ENCODE data around the gene PILRA.
"Not testable (repeated sequence)": the region's sequence is repeated elsewhere in the genome, so short reads cannot be mapped to it uniquely, and the experiment has no call there.

The PILRA gene

DNA sequence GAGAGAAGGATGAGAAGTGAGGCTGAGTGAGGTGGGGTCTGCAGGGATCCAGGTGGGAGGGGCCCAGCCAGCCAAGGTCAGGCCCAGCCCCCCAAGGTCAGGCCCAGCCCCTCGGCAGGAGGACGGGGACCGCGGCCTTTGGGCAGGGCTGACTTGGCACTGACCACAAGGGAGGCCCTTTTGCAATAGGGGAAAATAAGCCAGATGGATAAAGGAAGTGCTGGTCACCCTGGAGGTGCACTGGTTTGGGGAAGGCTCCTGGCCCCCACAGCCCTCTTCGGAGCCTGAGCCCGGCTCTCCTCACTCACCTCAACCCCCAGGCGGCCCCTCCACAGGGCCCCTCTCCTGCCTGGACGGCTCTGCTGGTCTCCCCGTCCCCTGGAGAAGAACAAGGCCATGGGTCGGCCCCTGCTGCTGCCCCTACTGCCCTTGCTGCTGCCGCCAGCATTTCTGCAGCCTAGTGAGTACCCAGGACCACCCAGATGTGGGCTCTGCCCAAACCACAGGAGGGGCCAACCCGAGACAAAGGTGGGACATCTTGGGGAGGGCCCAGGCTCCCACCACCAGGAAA, at the start of gene PILRA:
PILRA (plus strand) TSS at position 227 of the 571 bp plus-strand sequence; CDS start at position 397, 170 bp downstream.
- DNase-seq (ENCODE audit: low read depth in 2 of 2, low spot score in 1 of 2): no peak

DNA sequence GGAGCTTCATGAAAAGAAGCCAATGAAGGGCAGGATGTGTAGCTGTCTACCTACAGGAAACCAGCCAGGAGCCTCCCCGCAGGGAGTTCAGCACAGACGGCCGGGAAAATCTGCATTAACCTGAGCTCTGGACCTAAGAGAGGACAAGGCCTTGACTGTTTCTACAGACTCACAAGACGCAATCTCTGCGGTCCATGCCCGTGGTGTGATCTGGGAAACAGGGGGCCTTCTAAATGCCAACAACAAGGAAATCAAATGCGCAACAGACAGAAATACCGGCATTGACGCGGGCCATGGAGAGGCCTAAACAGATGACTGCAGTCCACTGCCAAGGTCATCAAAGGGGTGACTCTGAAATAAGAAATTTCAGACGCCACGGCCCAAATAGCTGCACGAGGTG, 49.1 kb upstream of the PILRA start:
- not testable (repeated sequence) for DNase-seq (ENCODE audit: low read depth in 2 of 2, low spot score in 1 of 2)

- not testable (repeated sequence) for DNase-seq (ENCODE audit: low read depth in 2 of 2, low spot score in 1 of 2)
These were observed 47.6 kb upstream of the PILRA start for GRCh38 chr7:100325671-100326070.

DNA sequence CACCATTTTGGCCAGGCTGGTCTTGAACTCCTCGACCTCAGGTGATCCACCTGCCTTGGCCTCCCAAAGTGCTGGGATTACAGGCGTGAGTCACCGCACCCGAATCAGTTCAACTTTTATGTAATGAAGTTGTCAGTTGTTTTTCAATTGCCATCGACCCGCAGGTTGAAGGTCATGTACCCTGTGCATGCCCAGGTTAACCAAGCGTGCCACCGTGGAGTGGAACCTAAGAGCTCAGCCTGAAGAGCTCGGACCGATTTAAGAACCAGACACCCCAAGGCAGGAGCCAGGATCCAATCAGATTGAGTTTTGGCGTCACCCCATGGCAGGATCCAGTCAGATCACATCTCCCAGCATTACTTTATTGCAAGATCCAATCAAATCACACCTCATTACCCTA, 46.4 kb upstream of the PILRA start:
- not testable (repeated sequence) for DNase-seq (ENCODE audit: low read depth in 2 of 2, low spot score in 1 of 2)

DNA sequence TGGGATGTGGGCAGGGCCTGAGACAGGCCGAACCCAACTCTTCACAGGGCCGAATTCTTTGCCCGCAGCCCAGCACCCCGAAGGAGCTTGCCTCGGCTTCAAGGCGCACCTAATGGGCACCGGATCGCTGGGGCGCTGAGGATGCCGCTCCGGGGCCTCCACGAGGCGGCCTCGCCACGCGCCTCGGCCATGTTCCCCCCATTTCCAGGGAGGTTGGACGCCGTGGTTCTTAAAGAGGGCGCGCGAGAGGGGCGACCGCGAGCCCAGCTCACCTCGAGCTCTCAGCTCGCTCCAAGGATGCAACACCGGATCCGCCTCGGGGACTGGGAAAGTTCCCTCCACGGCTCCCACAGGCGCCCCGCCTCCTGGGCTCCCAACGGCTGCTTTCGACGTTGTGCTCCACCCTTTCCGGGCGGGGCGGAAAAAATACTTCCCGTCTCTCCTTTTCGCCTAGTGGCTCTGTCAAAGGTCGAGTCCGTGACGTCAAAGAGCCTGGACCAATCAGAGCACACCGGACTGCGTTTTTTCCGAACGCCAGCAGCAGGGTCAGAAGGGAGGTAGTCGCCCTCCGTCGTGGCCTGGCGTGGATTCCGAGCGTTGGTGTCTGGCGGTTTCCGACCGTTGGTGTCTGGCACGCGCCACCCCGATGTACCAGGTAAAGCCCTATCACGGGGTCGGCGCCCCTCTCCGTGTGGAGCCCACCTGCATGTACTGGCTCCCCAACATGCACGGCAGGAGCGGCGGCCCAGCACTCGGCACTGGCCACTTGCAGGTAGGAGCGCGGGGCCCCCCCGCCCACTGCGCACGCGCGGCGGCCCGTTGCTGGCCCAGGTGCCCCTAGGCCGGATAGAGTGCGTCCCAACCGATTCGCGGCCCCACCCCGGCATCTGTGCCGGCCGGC, 37.5 kb upstream of the PILRA start:
- DNase-seq (ENCODE audit: low read depth in 2 of 2, low spot score in 1 of 2): peak; percentile 59 to 72

GRCh38 chr7:100338083-100338696, 35.1 kb upstream of the PILRA start:
- DNase-seq (ENCODE audit: low read depth in 2 of 2, low spot score in 1 of 2): not testable (repeated sequence)

- not testable (repeated sequence) for DNase-seq (ENCODE audit: low read depth in 2 of 2, low spot score in 1 of 2)
These were observed 32.0 kb upstream of the PILRA start for GRCh38 chr7:100341286-100341685.

GRCh38 chr7:100342765-100343164, 30.5 kb upstream of the PILRA start:
- no peak for DNase-seq (ENCODE audit: low read depth in 2 of 2, low spot score in 1 of 2)

DNA sequence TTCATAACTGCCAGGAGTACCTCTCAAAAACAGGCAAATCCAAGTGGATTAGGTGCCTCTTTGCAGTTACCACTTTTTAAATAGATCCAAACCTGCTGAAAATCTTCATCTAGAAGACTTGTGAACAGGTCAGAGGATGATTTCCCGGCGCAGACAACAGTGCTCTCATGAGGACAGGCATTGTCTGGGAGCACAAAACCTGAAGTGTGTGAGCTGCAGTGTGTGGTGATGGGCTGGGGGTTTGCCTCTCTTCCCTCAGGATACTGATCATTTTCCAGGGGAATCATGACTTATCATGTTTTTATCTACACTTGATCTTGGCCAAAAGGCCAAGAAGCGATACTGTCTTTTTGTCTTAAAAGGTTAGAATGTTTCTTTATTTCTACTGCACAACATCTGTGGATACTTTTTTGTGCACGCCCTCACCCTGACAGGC, 29.1 kb upstream of the PILRA start:
- DNase-seq (ENCODE audit: low read depth in 2 of 2, low spot score in 1 of 2): not testable (repeated sequence)

DNA sequence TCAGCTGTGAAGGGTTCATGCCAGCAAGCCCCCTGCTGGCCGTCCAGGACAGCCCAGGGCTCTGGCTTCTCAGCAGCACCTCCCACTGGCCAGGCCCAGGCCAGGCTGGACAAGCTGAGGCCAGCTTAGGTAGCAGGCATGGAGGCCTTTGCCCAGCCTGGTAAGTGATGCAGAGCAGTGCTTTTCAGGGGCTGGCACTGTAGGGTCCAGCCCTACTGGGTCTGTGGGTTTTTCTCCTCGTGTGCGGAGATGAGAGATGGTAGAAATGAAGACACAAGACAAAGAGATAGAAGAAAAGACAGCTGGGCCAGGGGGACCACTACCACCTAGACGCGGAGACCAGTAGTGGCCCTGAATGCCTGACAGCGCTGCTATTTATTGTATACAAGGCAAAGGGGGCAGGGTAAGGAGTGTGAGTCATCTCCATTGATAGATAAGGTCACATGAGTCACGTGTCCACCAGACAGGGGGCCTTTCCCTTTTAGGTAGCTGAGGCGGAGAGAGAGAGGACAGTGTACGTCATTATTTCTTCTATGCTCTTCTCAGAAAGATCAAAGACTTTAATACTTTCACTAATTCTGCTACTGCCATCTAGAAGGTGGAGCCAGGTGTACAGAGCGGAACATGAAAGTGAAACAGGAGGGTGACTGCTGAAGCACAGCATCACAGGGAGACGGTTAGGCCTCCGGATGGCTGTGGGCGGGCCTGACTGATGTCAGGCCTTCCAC, 28.6 kb upstream of the PILRA start:
- DNase-seq (ENCODE audit: low read depth in 2 of 2, low spot score in 1 of 2): peak; percentile 38 to 60

GRCh38 chr7:100345288-100345672, 28.0 kb upstream of the PILRA start:
- peak in 1 of 2 donors; percentile 62 for DNase-seq (ENCODE audit: low read depth in 2 of 2, low spot score in 1 of 2)

DNA sequence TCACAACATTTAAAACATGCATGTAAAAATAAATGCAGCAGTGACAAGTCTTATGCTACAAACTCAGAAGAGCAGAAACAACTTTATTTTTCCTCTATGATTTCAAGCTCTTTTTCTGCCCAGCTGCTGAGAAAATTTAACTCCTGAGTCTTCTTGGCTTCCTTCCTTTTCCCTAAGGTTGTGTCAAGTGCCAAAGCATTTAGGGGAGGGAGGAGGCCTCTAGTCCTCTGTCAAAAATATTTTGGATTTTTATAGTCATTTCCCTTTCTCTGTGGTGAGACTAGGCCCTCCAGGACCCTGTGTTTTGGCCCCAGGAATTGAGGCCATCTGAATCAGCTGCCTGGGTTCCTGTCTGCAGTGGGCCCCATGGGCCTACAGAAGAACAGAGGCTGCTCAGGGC, 26.4 kb upstream of the PILRA start:
- DNase-seq (ENCODE audit: low read depth in 2 of 2, low spot score in 1 of 2): no peak

GRCh38 chr7:100348805-100349204, 24.5 kb upstream of the PILRA start:
- DNase-seq (ENCODE audit: low read depth in 2 of 2, low spot score in 1 of 2): no peak

DNA sequence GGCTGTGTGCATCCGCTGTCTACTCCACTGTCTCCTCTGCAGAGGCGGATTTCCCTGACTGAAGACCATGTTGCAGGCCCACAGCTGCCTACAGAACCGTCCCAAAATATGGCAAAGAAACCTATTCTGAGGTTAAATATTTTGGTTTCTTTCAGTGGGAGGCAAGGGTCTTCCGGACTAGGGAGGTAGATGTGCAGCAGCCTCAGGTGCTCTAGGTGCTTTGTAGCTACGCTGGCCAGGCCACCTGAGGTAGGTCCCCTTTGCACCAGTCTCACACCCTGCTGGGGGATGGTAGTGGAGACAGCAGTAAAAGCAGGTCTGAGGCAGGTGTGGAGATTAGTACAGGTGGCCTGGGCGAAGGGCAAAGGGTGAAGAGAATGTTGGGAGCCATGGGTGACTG, 23.5 kb upstream of the PILRA start:
- no peak for DNase-seq (ENCODE audit: low read depth in 2 of 2, low spot score in 1 of 2)

- DNase-seq (ENCODE audit: low read depth in 2 of 2, low spot score in 1 of 2): no peak
These were observed 21.6 kb upstream of the PILRA start for GRCh38 chr7:100351657-100352058.

DNA sequence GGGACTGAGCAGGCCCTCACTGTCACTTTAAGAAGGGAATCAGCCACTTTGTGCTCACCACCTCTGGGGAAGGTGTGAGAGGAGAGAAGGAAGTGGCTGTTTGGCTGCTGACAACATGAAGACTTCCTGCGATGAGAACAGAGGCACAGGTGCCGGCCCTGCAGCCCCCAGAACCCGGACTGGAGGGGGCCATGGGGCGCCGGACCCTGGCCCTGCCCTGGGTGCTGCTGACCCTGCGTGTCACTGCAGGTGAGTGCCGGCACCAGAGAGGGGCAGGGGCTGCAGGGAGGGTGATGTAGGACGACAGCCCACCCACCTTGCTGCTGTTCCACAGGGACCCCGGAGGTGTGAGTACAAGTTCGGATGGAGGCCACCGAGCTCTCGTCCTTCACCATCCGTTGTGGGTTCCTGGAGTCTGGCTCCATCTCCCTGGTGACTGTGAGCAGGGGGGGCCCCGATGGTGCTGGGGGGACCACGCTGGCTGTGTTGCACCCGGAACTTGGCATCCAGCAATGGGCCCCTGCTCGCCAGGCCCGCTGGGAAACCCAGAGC, 21.0 kb upstream of the PILRA start:
- not testable (repeated sequence) for DNase-seq (ENCODE audit: low read depth in 2 of 2, low spot score in 1 of 2)

DNA sequence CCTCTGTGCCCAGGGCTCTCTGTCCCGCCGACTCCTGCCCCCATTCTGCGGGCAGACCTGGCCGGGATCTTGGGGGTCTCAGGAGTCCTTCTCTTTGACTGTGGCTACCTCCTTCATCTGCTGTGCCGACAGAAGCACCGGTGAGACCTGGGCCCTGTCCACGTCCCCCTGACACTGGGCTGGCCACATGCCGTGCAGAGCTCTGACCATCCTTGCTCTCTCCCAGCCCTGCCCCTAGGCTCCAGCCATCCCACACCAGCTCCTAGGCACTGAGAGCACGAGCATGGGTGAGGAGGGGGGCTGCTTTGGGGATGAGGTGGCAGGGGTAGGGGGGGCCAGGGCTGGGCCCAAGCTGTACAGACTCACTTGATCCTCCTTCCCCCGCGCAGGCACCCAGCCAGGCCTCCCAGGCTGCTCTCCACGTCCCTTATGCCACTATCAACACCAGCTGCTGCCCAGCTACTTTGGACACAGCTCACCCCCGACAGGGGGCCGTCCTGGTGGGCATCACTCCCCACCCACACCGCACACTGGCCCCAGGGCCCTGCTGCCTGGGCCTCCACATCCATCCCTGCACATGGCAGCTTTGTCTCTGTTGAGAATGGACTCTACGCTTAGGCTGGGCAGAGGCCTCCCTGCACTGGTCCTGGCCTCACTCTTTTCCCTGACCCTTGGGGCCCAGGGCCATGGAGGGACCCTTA, 20.2 kb upstream of the PILRA start:
- no peak for DNase-seq (ENCODE audit: low read depth in 2 of 2, low spot score in 1 of 2)

DNA sequence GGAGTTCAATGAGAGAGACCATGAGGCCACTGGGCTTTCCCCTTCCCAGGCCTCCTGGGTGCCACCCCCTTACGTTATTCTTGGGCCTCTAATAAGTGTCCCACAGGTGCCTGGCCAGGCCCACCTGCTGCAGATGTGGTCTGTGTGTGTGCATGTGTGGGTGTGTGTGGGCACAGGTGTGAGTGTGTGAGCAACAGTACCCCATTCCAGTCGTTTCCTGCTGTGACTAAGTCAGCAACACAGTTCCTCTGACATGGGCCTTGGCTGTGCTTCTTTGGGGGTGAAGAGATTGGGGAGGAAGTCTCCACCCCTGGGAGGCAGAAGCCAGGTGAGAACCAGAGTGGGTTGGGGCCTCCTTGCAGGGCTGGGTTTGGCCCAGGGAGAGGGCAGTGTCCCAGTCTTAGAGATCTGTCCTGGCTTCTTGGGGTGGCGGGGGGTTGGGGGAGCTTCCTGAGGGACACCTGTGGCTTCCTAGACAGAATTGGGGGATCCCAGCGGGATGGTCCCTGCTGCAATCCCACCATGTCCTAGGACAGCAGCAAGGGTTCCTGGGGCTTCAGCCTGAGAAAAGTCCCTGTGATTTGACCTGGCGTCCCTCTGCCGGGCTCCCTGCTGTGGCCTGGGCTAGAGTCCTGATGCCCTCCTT, 19.5 kb upstream of the PILRA start:
- no peak for DNase-seq (ENCODE audit: low read depth in 2 of 2, low spot score in 1 of 2)

- no peak for DNase-seq (ENCODE audit: low read depth in 2 of 2, low spot score in 1 of 2)
These were observed 16.7 kb upstream of the PILRA start for GRCh38 chr7:100356416-100357068.

All from stimulated activated CD8-positive, alpha-beta memory T cell treated with anti-CD3 and anti-CD28 coated beads, Interleukin-4, amount 100 ng/mL, for 1 hour (primary cell).